HepG2 (cell line): ENCODE measurements around the gene DGKG. TPM values are rescaled to one million over a fixed set of nuclear protein-coding genes. Genes with fewer than 3 reads are reported as not detected.

Experiments used
- BORCS8-MEF2B ChIP-seq: sonication (generic); formaldehyde crosslinking; IDR thresholded peaks from 2 replicates; pipeline ENCODE4 v1.8.0; 2022; ENCODE audit warnings: mild to moderate bottlenecking, missing genetic modification reagents
- HES4 ChIP-seq: sonication (generic); formaldehyde crosslinking; IDR thresholded peaks from 2 replicates; pipeline ENCODE4 v1.9.0; 2021; ENCODE audit warnings: mild to moderate bottlenecking, missing genetic modification reagents, borderline replicate concordance
- HOMEZ ChIP-seq: IDR thresholded peaks from 2 replicates; pipeline ENCODE4 v1.6.1; 2016; ENCODE audit warnings: low read depth
- IRX3 ChIP-seq: sonication (generic); formaldehyde crosslinking; IDR thresholded peaks from 2 replicates; pipeline ENCODE4 v1.8.1; 2023; ENCODE audit warnings: mild to moderate bottlenecking, low read depth, missing genetic modification reagents, borderline replicate concordance
- JARID2 ChIP-seq: sonication (generic); formaldehyde crosslinking; IDR thresholded peaks from 2 replicates; pipeline ENCODE4 v1.8.1; 2023; ENCODE audit warnings: missing genetic modification reagents, inconsistent platforms; ENCODE audit not compliant: insufficient replicate concordance
- KDM1A ChIP-seq: IDR thresholded peaks from 2 replicates; pipeline ENCODE4 v1.6.1; 2016; ENCODE audit warnings: missing compliant biosample characterization
- KDM5B ChIP-seq: sonication (generic); formaldehyde crosslinking; IDR thresholded peaks from 2 replicates; pipeline ENCODE4 v1.4.0; 2020; ENCODE audit warnings: missing genetic modification reagents, mild to moderate bottlenecking, borderline replicate concordance
- KMT2B ChIP-seq: IDR thresholded peaks from 2 replicates; pipeline ENCODE4 v1.6.1; 2016; ENCODE audit warnings: missing genetic modification reagents, missing compliant biosample characterization
- MTA1 ChIP-seq: sonication (generic); formaldehyde crosslinking; IDR thresholded peaks from 2 replicates; pipeline ENCODE4 v1.4.0; 2020; ENCODE audit warnings: missing genetic modification reagents, mild to moderate bottlenecking, borderline replicate concordance
- PBX2 ChIP-seq: IDR thresholded peaks from 2 replicates; pipeline ENCODE4 v1.6.1; 2016; ENCODE audit warnings: control low read depth
- RFXAP ChIP-seq: sonication (generic); formaldehyde crosslinking; IDR thresholded peaks from 2 replicates; pipeline ENCODE4 v1.4.0; 2020; ENCODE audit warnings: missing genetic modification reagents, borderline replicate concordance
- SIX1 ChIP-seq: sonication (generic); formaldehyde crosslinking; IDR thresholded peaks from 2 replicates; pipeline ENCODE4 v1.4.0; 2020; ENCODE audit warnings: missing genetic modification reagents, borderline replicate concordance
- ZBTB7A ChIP-seq: sonication (generic); formaldehyde crosslinking; IDR thresholded peaks from 2 replicates; pipeline ENCODE4 v1.8.0; 2022; ENCODE audit warnings: mild to moderate bottlenecking, missing genetic modification reagents
- ZFY ChIP-seq: sonication (generic); formaldehyde crosslinking; IDR thresholded peaks from 2 replicates; pipeline ENCODE4 v1.4.0; 2020; ENCODE audit warnings: missing genetic modification reagents
- ZNF362 ChIP-seq: sonication (generic); formaldehyde crosslinking; IDR thresholded peaks from 2 replicates; pipeline ENCODE4 v1.4.0; 2020; ENCODE audit warnings: missing genetic modification reagents, mild to moderate bottlenecking, borderline replicate concordance
- ZNF710 ChIP-seq: sonication (generic); formaldehyde crosslinking; IDR thresholded peaks from 2 replicates; pipeline ENCODE4 v1.5.0; 2020; ENCODE audit warnings: mild to moderate bottlenecking, missing genetic modification reagents, borderline replicate concordance
- ZNF761 ChIP-seq: sonication (generic); formaldehyde crosslinking; conservative IDR thresholded peaks from 2 replicates; pipeline ENCODE4 v1.4.0; 2020; ENCODE audit warnings: mild to moderate bottlenecking, missing genetic modification reagents
- ZNF816 ChIP-seq: sonication (generic); formaldehyde crosslinking; IDR thresholded peaks from 2 replicates; pipeline ENCODE4 v1.8.0; 2022; ENCODE audit warnings: missing genetic modification reagents, mild to moderate bottlenecking, borderline replicate concordance
- ZSCAN21 ChIP-seq: sonication (generic); formaldehyde crosslinking; IDR thresholded peaks from 2 replicates; pipeline ENCODE4 v1.8.0; 2022; ENCODE audit warnings: mild to moderate bottlenecking, missing genetic modification reagents, moderate library complexity, borderline replicate concordance
- polyA plus RNA-seq, 8 experiments: library from polyadenylated mRNA; depleted of rRNA in 3 of 8; stranded (reverse) in 7 of 8; unstranded in 1 of 8; fragments of >200 nt; fragmentation: Illumina TruSeq in 4 of 8; extraction: Trizol in 4 of 8; gene quantifications; 2 replicates each; pipeline versions ENCODE4 v1.2.1 to v1.2.3, GENCODE V29; 2011 to 2016; ENCODE audit warnings: low read depth in 4 of 8, missing spikeins in 1 of 8, mixed read lengths in 1 of 8; ENCODE audit not compliant: insufficient read depth in 1 of 8
- total RNA-seq, 5 experiments: library from RNA; depleted of rRNA; stranded (reverse); fragments of >200 nt; fragmentation: Illumina TruSeq; extraction: Trizol; gene quantifications; 2 replicates each; pipeline ENCODE4 v1.2.3, GENCODE V29; 2016; ENCODE audit warnings: low read depth in 1 of 5

Gene DGKG
- total and polyA plus RNA-seq, 2 of the 13 experiments (the other 11 are each of a cell fraction or from before 2014, with no cell fraction given): 3.8 to 6.2 TPM

- TF ChIP-seq ZFY (CRISPR knock-in tag) (peak; percentile 91), KDM1A (CRISPR knock-in tag) (no peak), IRX3 (CRISPR knock-in tag) (peak; percentile 49; the same call in 1 of the 2 replicates), BORCS8-MEF2B (CRISPR knock-in tag) (peak; percentile 76; the same call in 1 of the 2 replicates), ZBTB7A (CRISPR knock-in tag) (peak; percentile 42; the same call in 1 of the 2 replicates), ZNF816 (CRISPR knock-in tag) (peak; percentile 9; the same call in 1 of the 2 replicates), JARID2 (no peak), ZNF710 (CRISPR knock-in tag) (peak; percentile 44; the same call in 1 of the 2 replicates), SIX1 (CRISPR knock-in tag) (peak; percentile 9; the same call in 1 of the 2 replicates), HOMEZ (CRISPR knock-in tag) (no peak), ZNF761 (CRISPR knock-in tag) (peak; percentile 91), ZSCAN21 (peak; percentile 70), KMT2B (peak; percentile 31; the same call in 1 of the 2 replicates), KDM5B (CRISPR knock-in tag) (peak; percentile 84; the same call in 1 of the 2 replicates), HES4 (CRISPR knock-in tag) (no peak; the same call in 1 of the 2 replicates), MTA1 (CRISPR knock-in tag) (no peak), ZNF362 (CRISPR knock-in tag) (peak; percentile 77; the same call in 1 of the 2 replicates), PBX2 (peak; percentile 94), RFXAP (CRISPR knock-in tag) (0 out of 2 replicates have a peak, but pooled peaks have one; percentile 62)
These were observed 252.8 kb downstream of the DGKG start, which contains the start of gene ETV5 (continued) for GRCh38 chr3:186108941-186109865.
